HL-60 (cell line): ENCODE data around the gene C7orf57.

Source experiments
- DNase-seq, 2 experiments: peaks; one replicate each; pipeline ENCODE4 v3.0.0-alpha.2; 2010 to 2020; ENCODE audit warnings: low read depth in 1 of 2, low spot score in 1 of 2
- H3K27ac ChIP-seq: fragments of 250-450 bp; sonication (Bioruptor Pico); replicated peaks from 2 replicates; pipeline ENCODE4 v1.5.1; 2020; ENCODE audit warnings: mild to moderate bottlenecking, moderate library complexity
- H3K27me3 ChIP-seq: fragments of 250-450 bp; sonication (Bioruptor Pico); 2 replicates; pipeline ENCODE4 v1.5.1; 2021; ENCODE audit warnings: mild to moderate bottlenecking, moderate library complexity; ENCODE audit not compliant: insufficient read depth, poor library complexity, severe bottlenecking
- H3K4me3 ChIP-seq: replicated peaks from 2 replicates; pipeline ENCODE4 v1.5.1; 2011; ENCODE audit warnings: mild to moderate bottlenecking, control low read depth, low read length; ENCODE audit not compliant: insufficient read depth
- GABPA ChIP-seq: IDR thresholded peaks from 2 replicates; pipeline ENCODE4 v1.6.1; 2012; ENCODE audit warnings: low read depth
- POLR2AphosphoS5 ChIP-seq: IDR thresholded peaks from 2 replicates; pipeline ENCODE4 v1.6.1; 2012; ENCODE audit warnings: low read depth
- SPI1 ChIP-seq: IDR thresholded peaks from 2 replicates; pipeline ENCODE4 v1.6.1; 2012; ENCODE audit warnings: low read depth, mild to moderate bottlenecking, borderline replicate concordance
- TF ChIP-seq, protein P1 (sequence below): IDR thresholded peaks from one replicate; pipeline ENCODE4 v1.5.1; 2011; ENCODE audit warnings: low read length, control low read depth, inconsistent platforms; ENCODE audit not compliant: insufficient read depth
- TF ChIP-seq, protein P2 (sequence below): IDR thresholded peaks from 2 replicates; pipeline ENCODE4 v1.6.1; 2012; ENCODE audit warnings: low read depth; ENCODE audit not compliant: insufficient replicate concordance

The C7orf57 gene

DNA sequence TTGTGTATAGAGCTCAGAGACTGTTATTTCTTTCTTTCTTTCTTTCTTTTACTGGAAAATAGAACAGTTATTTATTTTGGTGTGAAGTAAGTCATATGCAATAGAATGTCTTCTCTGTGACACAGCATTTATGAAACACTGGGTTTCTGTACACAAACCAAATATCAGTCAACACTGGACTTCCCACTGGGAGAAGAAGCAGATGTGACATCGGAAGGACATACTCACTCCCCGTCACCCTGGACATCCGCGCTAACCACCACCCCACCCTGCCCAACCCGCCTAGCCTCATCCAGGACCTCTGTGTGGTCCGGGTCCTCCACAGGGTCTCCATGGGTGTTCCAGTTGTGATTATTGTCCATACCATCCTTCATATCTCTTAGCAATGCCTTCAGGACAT, 28.5 kb upstream of the C7orf57 start:
- H3K27ac ChIP-seq: no peak overlapping the region
- DNase-seq: no peak

DNA sequence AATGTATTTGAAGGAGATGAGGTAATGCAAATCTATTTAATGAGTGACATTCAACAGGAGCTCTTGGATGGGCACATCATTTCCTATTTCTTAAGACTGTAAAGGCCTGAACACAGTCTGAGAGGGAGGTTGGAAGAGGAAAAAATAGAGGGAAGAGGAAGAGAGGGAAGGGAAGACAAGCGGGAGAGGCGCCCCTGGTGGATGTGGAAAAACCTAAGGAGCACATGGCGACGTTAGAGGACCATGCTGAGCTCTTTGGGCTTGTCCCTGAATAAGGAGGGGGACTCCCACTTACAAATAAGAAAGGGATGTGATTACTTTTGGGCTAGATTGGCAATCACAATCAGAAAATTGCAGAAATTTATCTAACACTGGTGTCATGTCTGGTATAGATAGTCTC, 26.1 kb upstream of the C7orf57 start:
- Histone ChIP-seq H3K27me3 (no peaks in the 10 kb centered on the region), H3K27ac (no peak overlapping the region), H3K4me3 (no peak overlapping the region)
- TF ChIP-seq SPI1: no peak
- no peak for TF ChIP-seq POLR2AphosphoS5
- TF ChIP-seq, protein P1, sequence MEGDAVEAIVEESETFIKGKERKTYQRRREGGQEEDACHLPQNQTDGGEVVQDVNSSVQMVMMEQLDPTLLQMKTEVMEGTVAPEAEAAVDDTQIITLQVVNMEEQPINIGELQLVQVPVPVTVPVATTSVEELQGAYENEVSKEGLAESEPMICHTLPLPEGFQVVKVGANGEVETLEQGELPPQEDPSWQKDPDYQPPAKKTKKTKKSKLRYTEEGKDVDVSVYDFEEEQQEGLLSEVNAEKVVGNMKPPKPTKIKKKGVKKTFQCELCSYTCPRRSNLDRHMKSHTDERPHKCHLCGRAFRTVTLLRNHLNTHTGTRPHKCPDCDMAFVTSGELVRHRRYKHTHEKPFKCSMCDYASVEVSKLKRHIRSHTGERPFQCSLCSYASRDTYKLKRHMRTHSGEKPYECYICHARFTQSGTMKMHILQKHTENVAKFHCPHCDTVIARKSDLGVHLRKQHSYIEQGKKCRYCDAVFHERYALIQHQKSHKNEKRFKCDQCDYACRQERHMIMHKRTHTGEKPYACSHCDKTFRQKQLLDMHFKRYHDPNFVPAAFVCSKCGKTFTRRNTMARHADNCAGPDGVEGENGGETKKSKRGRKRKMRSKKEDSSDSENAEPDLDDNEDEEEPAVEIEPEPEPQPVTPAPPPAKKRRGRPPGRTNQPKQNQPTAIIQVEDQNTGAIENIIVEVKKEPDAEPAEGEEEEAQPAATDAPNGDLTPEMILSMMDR: no peak
- TF ChIP-seq GABPA: no peak
- TF ChIP-seq, protein P2, sequence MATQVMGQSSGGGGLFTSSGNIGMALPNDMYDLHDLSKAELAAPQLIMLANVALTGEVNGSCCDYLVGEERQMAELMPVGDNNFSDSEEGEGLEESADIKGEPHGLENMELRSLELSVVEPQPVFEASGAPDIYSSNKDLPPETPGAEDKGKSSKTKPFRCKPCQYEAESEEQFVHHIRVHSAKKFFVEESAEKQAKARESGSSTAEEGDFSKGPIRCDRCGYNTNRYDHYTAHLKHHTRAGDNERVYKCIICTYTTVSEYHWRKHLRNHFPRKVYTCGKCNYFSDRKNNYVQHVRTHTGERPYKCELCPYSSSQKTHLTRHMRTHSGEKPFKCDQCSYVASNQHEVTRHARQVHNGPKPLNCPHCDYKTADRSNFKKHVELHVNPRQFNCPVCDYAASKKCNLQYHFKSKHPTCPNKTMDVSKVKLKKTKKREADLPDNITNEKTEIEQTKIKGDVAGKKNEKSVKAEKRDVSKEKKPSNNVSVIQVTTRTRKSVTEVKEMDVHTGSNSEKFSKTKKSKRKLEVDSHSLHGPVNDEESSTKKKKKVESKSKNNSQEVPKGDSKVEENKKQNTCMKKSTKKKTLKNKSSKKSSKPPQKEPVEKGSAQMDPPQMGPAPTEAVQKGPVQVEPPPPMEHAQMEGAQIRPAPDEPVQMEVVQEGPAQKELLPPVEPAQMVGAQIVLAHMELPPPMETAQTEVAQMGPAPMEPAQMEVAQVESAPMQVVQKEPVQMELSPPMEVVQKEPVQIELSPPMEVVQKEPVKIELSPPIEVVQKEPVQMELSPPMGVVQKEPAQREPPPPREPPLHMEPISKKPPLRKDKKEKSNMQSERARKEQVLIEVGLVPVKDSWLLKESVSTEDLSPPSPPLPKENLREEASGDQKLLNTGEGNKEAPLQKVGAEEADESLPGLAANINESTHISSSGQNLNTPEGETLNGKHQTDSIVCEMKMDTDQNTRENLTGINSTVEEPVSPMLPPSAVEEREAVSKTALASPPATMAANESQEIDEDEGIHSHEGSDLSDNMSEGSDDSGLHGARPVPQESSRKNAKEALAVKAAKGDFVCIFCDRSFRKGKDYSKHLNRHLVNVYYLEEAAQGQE: no peak
- DNase-seq: no peak

More for the DNA sequence above, 28.5 kb upstream of the C7orf57 start:
- no peak overlapping the region for H3K4me3 ChIP-seq
- H3K27me3 ChIP-seq: no peaks in the 10 kb centered on the region
- TF ChIP-seq, protein P2: no peak
- TF ChIP-seq, protein P1: no peak
- TF ChIP-seq POLR2AphosphoS5 (no peak), SPI1 (no peak), GABPA (no peak)

DNA sequence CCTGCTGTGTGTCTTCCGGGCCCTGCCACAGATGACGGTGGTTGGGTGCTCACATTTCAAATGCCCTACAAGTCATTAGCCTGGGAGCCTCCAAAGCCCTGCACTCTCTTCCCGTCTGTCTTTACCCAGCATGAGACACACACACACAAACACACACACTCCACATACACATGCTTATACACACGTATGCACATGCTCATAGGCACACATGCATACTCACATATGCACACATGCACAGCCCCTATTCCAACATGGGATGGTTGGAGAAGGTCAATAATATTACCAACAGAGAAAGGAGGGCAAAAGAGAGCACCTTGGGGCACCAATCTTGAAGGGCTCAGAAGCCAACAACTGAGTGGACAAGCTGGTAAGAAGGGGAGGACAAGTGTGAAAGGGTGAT, 25.4 kb upstream of the C7orf57 start:
- DNase-seq: no peak
- no peak for TF ChIP-seq POLR2AphosphoS5
- TF ChIP-seq, protein P2: no peak
- TF ChIP-seq, protein P1: no peak
- no peak for TF ChIP-seq GABPA
- no peak for TF ChIP-seq SPI1
- H3K27ac ChIP-seq: no peak overlapping the region
- H3K27me3 ChIP-seq: no peaks in the 10 kb centered on the region
- H3K4me3 ChIP-seq: no peak overlapping the region
